ENCODE measurements around the gene ASCL4.

ASCL4 gene

GRCh38 chr12:107788690-107789458, 14.4 kb downstream of the ASCL4 start:
- no peak overlapping the region for H3K27ac ChIP-seq (ENCODE audit: poor library complexity, severe bottlenecking)
- TF ChIP-seq CTCF (IDR thresholded peaks at IDR 0.05; ENCODE audit: poor library complexity, severe bottlenecking), result no peak
- ATAC-seq (ENCODE audit: low read depth), result no peak
- H3K27me3 ChIP-seq (ENCODE audit: insufficient read depth, poor library complexity, severe bottlenecking), result peaks cover 11% of the 10 kb centered on the region
- H3K9me3 ChIP-seq (ENCODE audit: severe bottlenecking), result no peaks in the 10 kb centered on the region
- no peaks in the 10 kb centered on the region for H3K36me3 ChIP-seq (ENCODE audit: low read depth)
- no peaks in the 10 kb centered on the region for H3K4me1 ChIP-seq (ENCODE audit: insufficient read depth, poor library complexity, severe bottlenecking)
- DNase-seq (ENCODE audit: low spot score), result no peak
- no peak overlapping the region for H3K4me3 ChIP-seq (ENCODE audit: severe bottlenecking)

- peaks cover 19% of the 10 kb centered on the region for H3K27me3 ChIP-seq (ENCODE audit: insufficient read depth, poor library complexity, severe bottlenecking)
These were observed 17.1 kb downstream of the ASCL4 start for GRCh38 chr12:107791465-107792089.

GRCh38 chr12:107794451-107794850, 19.9 kb downstream of the ASCL4 start:
- TF ChIP-seq CTCF (IDR thresholded peaks at IDR 0.05; ENCODE audit: poor library complexity, severe bottlenecking), result no peak
- Histone ChIP-seq H3K4me1 (ENCODE audit: insufficient read depth, poor library complexity, severe bottlenecking) (no peaks in the 10 kb centered on the region), H3K9me3 (ENCODE audit: severe bottlenecking) (no peaks in the 10 kb centered on the region), H3K27ac (ENCODE audit: poor library complexity, severe bottlenecking) (no peak overlapping the region), H3K27me3 (ENCODE audit: insufficient read depth, poor library complexity, severe bottlenecking) (peaks cover 20% of the 10 kb centered on the region), H3K4me3 (ENCODE audit: severe bottlenecking) (no peak overlapping the region), H3K36me3 (ENCODE audit: low read depth) (no peaks in the 10 kb centered on the region)
- ATAC-seq (ENCODE audit: low read depth) (no peak), DNase-seq (ENCODE audit: low spot score) (no peak)

More at GRCh38 chr12:107791465-107792089, 17.1 kb downstream of the ASCL4 start:
- Histone ChIP-seq H3K4me3 (ENCODE audit: severe bottlenecking) (no peak overlapping the region), H3K9me3 (ENCODE audit: severe bottlenecking) (no peaks in the 10 kb centered on the region), H3K4me1 (ENCODE audit: insufficient read depth, poor library complexity, severe bottlenecking) (no peaks in the 10 kb centered on the region), H3K27ac (ENCODE audit: poor library complexity, severe bottlenecking) (no peak overlapping the region), H3K36me3 (ENCODE audit: low read depth) (no peaks in the 10 kb centered on the region)
- DNase-seq (ENCODE audit: low spot score) (no peak), ATAC-seq (ENCODE audit: low read depth) (no peak)
- TF ChIP-seq CTCF (IDR thresholded peaks at IDR 0.05; ENCODE audit: poor library complexity, severe bottlenecking), result no peak

- ATAC-seq (ENCODE audit: low read depth), result no peak
- no peak for DNase-seq (ENCODE audit: low spot score)
- Histone ChIP-seq H3K36me3 (ENCODE audit: low read depth) (no peaks in the 10 kb centered on the region), H3K27ac (ENCODE audit: poor library complexity, severe bottlenecking) (no peak overlapping the region), H3K4me3 (ENCODE audit: severe bottlenecking) (no peak overlapping the region), H3K27me3 (ENCODE audit: insufficient read depth, poor library complexity, severe bottlenecking) (peaks cover 27% of the 10 kb centered on the region), H3K4me1 (ENCODE audit: insufficient read depth, poor library complexity, severe bottlenecking) (no peaks in the 10 kb centered on the region), H3K9me3 (ENCODE audit: severe bottlenecking) (no peaks in the 10 kb centered on the region)
- no peak for TF ChIP-seq CTCF (IDR thresholded peaks at IDR 0.05; ENCODE audit: poor library complexity, severe bottlenecking)
These were observed 24.1 kb downstream of the ASCL4 start for GRCh38 chr12:107798580-107798979.

- DNase-seq (ENCODE audit: low spot score), result no peak
- H3K4me3 ChIP-seq (ENCODE audit: severe bottlenecking), result no peak overlapping the region
- H3K27ac ChIP-seq (ENCODE audit: poor library complexity, severe bottlenecking), result no peak overlapping the region
- no peaks in the 10 kb centered on the region for H3K36me3 ChIP-seq (ENCODE audit: low read depth)
- peaks cover 22% of the 10 kb centered on the region for H3K27me3 ChIP-seq (ENCODE audit: insufficient read depth, poor library complexity, severe bottlenecking)
- ATAC-seq (ENCODE audit: low read depth), result no peak
- H3K4me1 ChIP-seq (ENCODE audit: insufficient read depth, poor library complexity, severe bottlenecking), result no peaks in the 10 kb centered on the region
- no peak for TF ChIP-seq CTCF (IDR thresholded peaks at IDR 0.05; ENCODE audit: poor library complexity, severe bottlenecking)
- H3K9me3 ChIP-seq (ENCODE audit: severe bottlenecking), result no peaks in the 10 kb centered on the region
These were observed 26.6 kb downstream of the ASCL4 start for GRCh38 chr12:107801150-107801549.
